CD4-positive, alpha-beta T cell treated with Interleukin-21 for 1 hour (primary cell): ENCODE data around the gene DHRS7B.
"Not testable (repeated sequence)": the region's sequence is repeated elsewhere in the genome, so short reads cannot be mapped to it uniquely, and the experiment has no call there.

Experiments
- DNase-seq: peaks from one replicate; pipeline ENCODE4 v3.0.0-alpha.2; 2020

Gene DHRS7B

GRCh38 chr17:21126645-21127508 is at the start of gene DHRS7B:
Gene DHRS7B, plus strand, starts transcription at chr17:21126964. Its CDS starts 8 bp downstream, at chr17:21126972.
- DNase-seq, result peak; percentile 98

- DNase-seq, result no peak
These were observed 49.5 kb upstream of the DHRS7B start for GRCh38 chr17:21077281-21077680.

GRCh38 chr17:21078016-21078780 is 48.6 kb upstream of the DHRS7B start:
- no peak for DNase-seq

- no peak for DNase-seq
These were observed 47.6 kb upstream of the DHRS7B start for GRCh38 chr17:21079196-21079595.

GRCh38 chr17:21082001-21082436 is 44.7 kb upstream of the DHRS7B start:
- no peak for DNase-seq

GRCh38 chr17:21085280-21085679 is 41.5 kb upstream of the DHRS7B start:
- DNase-seq, result not testable (repeated sequence)

- DNase-seq, result no peak
These were observed 41.1 kb upstream of the DHRS7B start for GRCh38 chr17:21085707-21086106.

GRCh38 chr17:21089145-21089544 is 37.6 kb upstream of the DHRS7B start:
- no peak for DNase-seq

GRCh38 chr17:21089933-21090901 is 36.5 kb upstream of the DHRS7B start:
- DNase-seq, result no peak

- no peak for DNase-seq
These were observed 35.7 kb upstream of the DHRS7B start for GRCh38 chr17:21090902-21091618.

GRCh38 chr17:21094298-21094704 is 32.5 kb upstream of the DHRS7B start:
- no peak for DNase-seq

- no peak for DNase-seq
These were observed 31.0 kb upstream of the DHRS7B start for GRCh38 chr17:21095735-21096134.

GRCh38 chr17:21096874-21097273 is 29.9 kb upstream of the DHRS7B start:
- no peak for DNase-seq

GRCh38 chr17:21098934-21099689 is 27.7 kb upstream of the DHRS7B start:
- DNase-seq, result peak; percentile 72

- no peak for DNase-seq
These were observed 26.1 kb upstream of the DHRS7B start for GRCh38 chr17:21100636-21101035.

- DNase-seq, result no peak
These were observed 22.2 kb upstream of the DHRS7B start for GRCh38 chr17:21104608-21105007.

GRCh38 chr17:21105064-21105894 is 21.5 kb upstream of the DHRS7B start:
- no peak for DNase-seq

GRCh38 chr17:21106316-21106715 is 20.4 kb upstream of the DHRS7B start:
- DNase-seq, result no peak

GRCh38 chr17:21107067-21107650 is 19.6 kb upstream of the DHRS7B start:
- not testable (repeated sequence) for DNase-seq

GRCh38 chr17:21108651-21109050 is 18.1 kb upstream of the DHRS7B start:
- no peak for DNase-seq
